ENCODE results near the gene KPNA6.
"Not testable (repeated sequence)": the region's sequence is repeated elsewhere in the genome, so short reads cannot be mapped to it uniquely, and the experiment has no call there.

The KPNA6 gene

DNA sequence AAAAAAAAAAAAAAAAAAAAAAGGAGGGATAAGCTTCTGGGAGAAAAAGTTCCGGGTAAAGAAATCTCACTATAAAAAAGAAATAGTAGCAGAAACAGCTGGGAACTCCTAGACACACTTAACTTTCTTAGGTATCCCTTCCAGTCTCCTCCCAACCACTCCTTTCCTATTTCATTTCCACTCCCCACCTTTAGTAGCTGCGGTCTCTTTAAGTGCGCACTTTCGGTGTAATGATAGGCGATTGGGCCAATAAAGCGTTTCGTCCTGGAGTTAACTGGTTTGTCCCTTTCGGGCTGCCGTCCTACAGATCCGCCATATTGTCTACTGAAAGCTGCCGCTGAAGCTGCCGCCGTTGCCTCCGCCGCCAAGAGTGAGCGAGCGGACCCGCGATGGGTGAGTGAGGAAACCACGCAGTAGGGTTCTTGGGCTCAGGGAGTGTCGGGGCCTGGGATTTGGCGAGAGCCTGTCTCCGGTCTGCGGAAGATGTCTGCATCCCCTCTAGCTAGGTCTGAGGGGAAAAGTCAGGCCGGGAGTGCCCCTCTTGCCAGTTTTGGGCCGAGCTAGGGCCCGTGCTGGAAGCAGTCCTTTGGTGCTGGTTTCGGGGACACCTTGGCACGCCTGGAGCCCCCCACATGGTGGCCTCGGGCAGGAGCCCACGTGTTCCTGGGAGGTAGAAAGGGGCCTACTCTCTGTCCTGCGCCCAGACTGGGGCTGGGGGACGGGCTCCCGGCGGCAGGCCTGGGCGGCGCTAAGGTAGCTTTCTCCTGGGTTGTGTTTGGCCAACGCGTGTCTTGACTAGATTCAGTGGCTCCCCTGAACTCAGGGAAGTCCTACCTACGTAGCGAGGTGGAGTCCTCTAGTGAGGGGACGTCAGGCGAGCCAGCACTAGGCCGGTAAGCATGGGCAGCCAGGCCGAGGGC is at the start of gene KPNA6:
KPNA6 (plus strand) TSS at position 315 of the 920 bp plus-strand sequence; CDS start at position 390, 75 bp downstream.
- peak; percentile 70 to 82 for DNase-seq (ENCODE audit: low read depth in 2 of 2)

DNA sequence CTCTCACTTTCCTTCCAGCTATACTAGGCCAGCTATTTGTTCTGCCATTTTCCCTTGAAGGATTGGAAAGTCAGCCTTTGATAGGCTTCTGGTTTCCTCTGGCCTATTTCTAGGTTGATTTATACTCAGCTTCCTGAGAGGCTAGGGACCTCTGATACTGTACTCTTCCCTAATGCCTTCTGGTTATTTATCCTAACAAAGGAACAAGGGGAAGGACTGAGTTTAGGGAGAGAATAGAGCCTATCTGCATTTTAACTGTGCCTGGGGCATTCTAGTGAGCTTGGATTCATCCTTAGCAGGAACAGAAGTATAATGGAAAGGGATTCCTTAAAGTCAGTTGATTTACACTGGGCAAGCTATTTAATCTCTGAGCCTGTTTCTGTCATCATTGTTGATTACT is 46.9 kb upstream of the KPNA6 start:
- no peak for DNase-seq (ENCODE audit: low read depth in 2 of 2)

DNA sequence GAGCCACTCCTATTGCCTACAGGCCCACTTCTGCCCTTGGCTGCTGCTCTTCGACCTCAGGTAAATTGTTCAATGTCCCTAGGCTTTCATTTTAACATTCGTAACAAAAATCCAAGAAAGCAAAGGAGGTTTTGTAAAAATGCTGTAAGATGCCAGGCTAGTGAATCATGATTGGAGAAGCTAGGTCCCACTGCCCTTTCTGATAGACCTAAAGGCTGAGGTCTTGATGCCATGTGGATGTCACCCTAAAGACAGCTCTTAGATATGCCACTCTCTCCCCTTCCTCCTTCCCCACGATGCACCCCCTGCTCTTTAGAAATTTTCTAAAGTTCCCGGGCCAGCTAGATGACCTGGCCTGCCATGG is 45.0 kb upstream of the KPNA6 start:
- no peak for DNase-seq (ENCODE audit: low read depth in 2 of 2)

DNA sequence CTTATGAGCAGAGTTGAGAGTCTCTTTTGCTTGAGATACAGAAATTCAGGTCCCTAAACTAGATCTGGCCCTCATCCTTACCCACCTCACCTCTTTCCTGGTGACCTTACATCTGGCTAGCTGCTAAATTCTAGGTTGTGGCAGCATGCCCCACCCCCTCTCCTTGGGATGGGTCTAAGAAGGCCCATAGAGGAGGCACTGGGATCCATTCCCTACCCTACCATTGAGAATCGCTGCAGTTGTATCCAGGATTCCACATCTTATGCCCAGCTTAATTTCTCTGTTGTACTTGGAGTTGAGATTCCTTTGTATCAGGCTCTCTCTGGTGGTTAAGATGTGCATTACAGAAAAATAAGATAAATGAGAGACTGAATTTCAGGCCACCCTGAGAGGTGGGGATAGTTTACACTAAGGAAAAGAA is 44.6 kb upstream of the KPNA6 start:
- no peak for DNase-seq (ENCODE audit: low read depth in 2 of 2)

DNA sequence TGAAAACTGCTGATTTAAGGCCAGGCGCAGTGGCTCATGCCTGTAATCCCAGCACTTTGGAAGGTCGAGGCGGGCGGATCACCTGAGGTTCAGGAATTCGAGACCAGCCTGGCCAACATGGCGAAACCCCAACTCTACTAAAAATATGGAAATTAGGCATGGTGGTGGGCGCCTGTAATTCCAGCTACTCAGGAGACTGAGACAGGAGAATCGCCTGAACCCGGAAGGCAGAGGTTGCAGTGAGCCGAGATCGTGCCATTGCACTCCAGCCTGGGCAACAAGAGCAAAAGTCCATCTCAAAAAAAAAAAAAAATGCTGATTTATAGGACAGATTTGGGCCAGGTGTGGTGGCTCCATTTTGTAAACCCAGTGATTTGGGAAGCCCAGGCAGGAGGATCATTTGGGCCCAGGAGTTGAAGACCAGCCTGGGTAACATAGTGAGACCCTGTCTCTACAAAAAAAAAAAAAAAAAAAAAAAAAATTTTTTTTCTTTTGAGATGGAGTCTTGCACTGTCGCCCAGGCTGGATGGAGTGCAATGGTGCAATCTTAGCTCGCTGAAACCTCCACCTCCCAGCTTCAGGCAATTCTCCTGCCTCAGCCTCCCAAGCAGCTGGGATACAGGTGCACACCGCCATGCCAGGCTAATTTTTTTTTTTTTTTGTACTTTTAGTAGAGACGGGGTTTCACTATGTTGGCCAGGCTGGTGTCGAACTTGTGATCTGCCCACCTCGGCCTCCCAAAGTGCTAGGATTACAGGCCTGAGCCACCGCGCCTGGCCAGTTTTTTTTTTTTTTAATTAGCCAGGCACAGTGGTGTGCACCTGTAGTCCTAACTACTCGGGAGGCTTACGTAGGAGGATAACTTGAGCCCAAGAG is 42.0 kb upstream of the KPNA6 start:
- DNase-seq (ENCODE audit: low read depth in 2 of 2) = not testable (repeated sequence)

DNA sequence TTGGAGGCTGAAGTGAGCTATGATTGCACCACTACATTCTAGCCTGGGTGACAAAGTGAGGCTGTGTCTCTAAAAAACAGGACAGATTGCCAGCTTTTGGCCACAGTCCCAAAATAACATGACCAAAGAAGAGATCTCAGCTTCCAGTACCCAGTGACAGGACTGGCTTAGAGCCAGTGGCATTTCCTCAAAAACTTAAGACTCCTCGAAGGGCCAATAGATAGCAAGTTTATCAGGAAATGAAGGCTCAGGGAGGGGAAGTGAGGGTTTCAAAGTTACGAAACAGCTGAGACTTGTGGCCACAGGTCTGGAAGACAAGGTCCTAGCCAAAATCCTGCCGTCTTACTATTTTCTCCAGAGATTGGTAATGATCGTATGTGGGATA is 41.4 kb upstream of the KPNA6 start:
- no peak for DNase-seq (ENCODE audit: low read depth in 2 of 2)

DNA sequence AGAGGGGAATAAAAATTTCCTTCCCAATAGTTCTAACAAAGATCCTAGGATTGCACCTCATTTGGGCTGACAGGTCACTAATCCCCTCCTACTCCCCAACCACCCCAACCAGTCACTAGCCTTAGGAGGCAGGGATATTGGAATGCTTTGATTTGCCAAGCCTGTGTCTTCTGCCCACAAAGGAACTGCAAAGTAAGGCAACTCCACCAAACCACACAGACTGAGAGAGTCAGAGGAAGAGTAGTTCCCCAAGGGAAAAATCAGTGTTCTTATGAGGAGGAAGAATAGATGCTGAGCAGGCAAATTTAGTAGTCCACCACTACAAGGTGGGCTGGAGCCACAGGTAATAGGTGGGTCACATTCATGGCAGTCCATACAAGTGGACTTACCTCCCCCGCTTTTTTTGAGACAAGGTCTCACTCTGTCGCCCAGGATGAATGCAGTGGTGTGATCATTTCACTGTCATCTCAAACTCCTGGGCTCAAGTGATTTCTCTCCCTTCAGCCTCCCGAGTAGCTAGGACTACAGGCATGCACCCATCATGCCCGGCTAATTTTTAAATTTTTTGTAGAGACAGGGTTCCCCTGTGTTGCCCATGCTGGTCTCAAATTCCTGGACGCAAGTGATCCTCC is 38.8 kb upstream of the KPNA6 start:
- DNase-seq (ENCODE audit: low read depth in 2 of 2) = no peak

DNA sequence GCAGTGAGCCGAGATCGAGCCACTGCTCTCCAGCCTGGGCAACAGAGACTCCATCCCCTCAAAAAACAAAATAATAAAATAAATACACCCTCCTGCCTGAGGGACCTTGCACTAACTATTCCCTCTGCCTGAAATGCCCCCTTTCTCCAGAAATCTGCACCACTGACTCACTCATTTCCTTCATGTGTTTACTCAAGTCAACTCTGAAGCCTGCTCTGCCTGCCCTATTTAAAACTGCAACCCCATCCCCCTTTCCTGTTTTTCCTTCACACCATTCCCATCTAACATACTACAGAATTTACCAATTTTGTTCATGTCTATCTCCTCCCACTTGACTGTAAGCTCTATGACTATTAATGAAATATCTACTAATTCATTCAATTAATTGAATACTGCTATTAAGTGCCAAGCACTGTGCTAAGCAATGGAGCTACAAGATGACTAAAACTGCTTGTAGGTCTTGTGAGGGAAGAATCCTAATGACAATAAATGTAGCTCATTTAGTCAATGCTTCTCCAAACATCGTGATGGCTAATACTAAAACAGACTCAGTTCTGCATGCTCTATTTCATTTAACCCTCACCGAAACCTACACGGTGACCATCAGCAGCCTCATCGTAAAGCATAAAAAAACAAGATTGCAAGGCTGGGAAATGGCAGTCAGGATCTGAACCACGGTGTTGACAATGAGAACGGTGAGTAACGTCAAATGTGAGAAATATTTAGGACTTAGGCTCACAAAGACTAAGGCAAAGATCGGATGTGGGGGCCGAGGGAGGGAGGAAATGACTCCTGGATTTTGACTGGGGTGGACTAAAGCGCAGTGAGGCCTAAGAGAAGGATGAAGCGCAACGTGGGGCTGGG is 35.9 kb upstream of the KPNA6 start:
- DNase-seq (ENCODE audit: low read depth in 2 of 2) = no peak

DNA sequence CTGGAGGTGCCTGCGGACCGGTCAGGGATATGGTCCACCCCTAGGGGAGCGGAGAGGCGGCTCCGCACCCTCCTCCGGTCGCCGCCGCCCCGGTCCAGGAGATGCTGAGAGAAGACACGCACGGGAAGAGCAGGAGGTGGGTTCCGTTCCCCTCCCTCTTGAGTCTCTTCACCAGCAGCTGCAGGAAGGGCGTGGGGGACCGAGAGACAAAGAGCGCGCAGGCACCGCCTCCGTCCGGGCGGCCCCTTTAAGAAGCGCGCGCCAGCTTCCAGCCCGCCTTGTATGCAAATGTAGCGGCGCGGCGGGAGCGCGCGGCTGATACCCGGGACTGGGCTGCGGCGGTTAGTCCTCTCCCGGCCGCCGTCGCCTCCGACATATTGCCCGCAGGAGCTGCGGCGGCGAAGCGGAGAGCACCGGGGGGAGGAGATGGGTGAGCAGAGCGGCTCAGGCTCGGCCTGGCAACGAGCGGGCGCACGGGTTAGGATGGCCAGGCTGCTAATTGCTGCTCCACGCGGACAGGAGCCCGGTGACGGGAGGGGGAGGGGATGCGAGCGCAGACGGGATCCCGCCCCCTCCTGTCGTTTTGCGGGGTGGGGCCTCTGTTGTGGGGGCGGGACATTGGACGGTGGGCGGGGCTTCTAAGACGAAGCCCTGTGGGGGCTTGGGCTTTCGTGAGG is 35.1 kb upstream of the KPNA6 start, which contains the start of gene TMEM39B:
TMEM39B (plus strand) TSS at position 318 of the 677 bp plus-strand sequence; CDS start at position 427, 109 bp downstream.
- DNase-seq (ENCODE audit: low read depth in 2 of 2) = peak; percentile 86 to 87

DNA sequence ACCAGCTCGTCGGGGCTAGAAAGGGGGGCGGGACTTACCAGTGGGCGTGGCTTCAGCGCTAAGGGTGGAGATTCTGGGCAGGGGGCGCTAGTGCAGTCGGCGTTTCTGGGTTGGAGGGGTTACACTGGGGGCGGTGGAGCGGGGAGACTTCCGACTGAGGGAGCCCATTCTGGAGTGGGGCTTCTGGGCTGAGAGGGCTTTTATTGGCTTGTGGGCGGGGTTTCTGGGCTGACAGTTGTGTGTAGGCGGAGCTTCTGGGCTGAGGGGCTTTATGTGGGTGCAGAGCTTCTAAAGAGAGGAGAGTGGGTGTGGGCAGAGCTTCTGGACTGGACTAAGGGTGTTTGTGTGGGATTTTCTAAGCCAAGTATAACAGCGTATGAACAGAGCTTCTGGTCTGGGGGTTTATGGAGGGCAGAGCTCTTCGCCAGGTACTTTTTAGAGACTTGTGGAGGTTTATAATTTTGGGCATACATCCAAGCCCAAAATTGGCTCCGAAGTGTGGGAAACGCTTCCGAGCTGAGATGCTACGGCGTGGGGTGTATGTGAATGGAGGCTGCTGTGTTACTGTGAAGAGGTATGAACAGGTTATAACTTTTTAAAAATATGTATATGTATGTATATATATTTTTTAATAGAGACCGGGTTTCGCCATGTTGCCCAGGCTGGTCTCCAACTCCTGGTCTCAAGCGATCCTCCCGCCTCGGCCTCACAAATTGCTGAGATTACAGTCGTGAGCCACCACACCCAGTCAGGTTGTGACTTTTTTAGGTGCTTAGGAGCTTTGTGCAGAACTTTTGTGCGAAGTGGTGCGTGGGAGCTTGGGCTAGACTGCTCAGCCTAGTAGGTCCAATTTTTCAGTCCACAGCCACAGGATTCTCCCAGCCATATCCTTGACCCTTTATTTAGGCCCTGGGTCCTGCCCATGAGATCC is 34.3 kb upstream of the KPNA6 start:
- DNase-seq (ENCODE audit: low read depth in 2 of 2) = no peak

DNA sequence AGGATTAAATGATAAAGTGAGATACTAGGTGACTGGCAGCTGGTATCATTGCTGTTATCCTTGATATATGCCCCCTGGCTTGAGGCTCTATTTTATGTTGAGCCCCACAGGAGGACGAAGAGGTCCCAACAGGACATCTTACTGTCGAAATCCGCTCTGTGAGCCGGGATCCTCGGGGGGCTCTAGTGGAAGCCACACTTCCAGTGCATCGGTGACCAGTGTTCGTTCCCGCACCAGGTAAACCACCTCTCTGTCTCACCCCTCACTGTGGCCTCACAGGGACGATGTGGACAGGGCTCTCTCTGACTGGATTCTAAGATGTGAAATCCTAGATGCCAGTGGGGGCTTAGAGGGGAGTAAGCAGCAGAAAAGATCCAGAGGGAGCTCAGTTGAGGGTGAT is 33.0 kb upstream of the KPNA6 start:
- DNase-seq (ENCODE audit: low read depth in 2 of 2) = no peak

DNA sequence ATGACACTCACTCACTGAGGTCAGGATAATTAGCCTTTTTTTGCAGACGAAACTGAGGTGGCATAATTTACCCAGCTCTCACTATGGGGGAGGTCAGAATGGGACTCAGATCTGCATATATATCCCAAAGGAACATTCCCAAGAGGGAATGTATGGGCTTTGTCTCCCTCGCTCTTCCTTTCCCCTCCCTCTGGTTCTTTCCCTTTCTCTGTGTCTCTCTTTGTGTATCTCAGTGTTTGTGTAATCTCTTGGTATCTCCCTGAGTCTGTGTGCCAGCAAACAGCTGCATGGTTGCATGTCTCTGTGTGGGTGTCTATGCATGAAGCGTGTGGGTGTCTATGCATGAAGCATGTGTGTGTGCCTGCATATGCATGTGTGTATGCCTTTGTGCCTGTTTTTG is 30.4 kb upstream of the KPNA6 start:
- no peak for DNase-seq (ENCODE audit: low read depth in 2 of 2)

DNA sequence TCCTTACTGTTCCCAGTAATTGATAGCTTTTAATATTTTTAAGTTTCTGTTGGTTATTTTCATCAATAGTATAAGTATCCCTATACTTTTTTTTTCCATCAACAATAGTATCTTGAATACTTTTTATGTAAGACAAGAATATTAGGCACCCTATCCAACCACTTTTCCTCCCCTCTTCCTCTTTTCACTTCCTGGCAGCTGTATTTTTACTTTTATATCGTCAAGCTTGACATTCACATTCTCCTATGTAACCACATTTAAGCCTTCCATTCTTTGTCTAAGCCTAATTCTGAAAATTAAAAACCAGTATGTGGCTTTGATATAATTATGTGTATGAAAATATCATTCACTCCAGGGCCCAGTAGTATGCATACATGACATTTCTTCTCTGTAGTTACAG is 25.8 kb upstream of the KPNA6 start:
- DNase-seq (ENCODE audit: low read depth in 2 of 2) = no peak

DNA sequence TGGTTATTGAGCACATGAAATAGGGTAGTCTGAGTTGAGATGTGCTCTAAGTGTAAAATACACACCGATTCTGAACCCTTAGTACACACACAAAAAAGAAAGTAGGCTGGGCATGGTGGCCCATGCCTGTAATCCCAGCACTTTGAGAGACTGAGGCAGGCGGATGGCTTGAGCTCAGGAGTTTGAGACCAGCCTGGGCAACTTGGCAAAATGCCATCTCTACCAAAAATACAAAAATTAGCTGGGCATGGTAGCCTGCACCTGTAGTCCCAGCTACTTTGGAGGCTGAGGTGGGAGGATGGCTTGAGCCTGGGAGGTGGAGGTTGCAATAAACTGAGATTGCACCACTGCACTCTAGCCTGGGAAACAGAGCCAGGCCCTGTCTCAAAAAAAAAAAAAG is 21.5 kb upstream of the KPNA6 start:
- DNase-seq (ENCODE audit: low read depth in 2 of 2) = not testable (repeated sequence)

DNA sequence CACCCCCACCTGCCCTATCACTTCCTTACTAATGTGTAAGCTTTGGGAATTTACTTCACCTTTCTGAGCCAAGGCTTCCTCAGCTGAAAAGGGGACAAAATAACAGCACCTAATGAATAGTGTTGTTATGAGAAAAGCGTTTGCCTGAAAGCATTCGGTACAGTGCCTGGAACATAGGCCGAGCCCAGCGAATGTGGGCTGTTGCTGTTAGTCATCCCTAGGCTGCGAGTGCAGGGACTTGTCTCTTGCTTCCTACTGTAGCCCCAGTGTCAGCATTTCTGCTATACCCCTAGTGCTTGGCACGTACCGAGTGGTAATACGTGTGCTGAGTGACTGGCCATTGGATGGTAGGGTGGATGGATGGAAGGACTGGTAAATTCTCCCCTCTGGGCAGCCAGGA is 16.7 kb upstream of the KPNA6 start:
- DNase-seq (ENCODE audit: low read depth in 2 of 2) = no peak

DNA sequence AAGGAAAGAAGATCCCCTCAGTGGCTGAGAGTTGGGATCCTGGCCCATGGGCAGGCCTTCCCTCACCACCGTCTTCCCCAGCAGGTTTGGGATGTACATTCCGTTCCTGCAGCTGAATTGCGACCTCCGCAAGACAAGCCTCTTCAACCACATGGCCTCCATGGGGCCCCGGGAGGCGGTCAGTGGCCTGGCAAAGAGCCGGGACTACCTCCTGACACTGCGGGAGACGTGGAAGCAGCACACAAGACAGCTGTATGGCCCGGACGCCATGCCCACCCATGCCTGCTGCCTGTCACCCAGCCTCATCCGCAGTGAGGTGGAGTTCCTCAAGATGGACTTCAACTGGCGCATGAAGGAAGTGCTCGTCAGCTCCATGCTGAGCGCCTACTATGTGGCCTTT is 16.3 kb upstream of the KPNA6 start:
- no peak for DNase-seq (ENCODE audit: low read depth in 2 of 2)

DNA sequence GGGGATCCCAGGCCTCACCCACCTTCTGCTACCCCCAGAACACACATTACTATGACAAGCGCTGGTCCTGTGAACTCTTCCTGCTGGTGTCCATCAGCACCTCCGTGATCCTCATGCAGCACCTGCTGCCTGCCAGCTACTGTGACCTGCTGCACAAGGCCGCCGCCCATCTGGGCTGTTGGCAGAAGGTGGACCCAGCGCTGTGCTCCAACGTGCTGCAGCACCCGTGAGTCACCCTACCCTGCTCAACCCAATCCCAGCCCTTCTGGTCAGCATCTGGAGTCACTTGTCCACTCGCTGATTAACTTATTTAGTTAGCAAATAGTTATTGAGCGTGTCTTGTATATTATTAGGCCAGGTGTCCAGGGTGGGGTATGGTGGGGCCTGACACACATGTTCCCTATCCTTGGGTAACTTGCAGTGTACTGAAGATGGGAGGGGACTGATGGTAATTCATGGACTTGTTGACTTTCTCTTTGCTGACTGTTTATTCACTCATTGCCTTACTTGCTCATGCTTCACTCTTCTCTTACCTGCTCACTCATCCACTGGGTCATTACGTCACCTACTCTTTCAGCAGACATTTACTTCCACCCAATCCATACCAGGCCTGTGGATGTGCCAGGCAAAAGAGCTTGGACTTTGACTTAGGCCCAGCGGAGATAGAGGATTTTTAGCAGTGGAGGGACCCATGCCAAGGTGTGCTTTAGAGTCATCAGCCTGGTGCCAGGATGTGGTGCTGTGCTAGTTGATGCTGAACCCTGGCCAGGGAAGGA is 12.9 kb upstream of the KPNA6 start:
- no peak for DNase-seq (ENCODE audit: low read depth in 2 of 2)

DNA sequence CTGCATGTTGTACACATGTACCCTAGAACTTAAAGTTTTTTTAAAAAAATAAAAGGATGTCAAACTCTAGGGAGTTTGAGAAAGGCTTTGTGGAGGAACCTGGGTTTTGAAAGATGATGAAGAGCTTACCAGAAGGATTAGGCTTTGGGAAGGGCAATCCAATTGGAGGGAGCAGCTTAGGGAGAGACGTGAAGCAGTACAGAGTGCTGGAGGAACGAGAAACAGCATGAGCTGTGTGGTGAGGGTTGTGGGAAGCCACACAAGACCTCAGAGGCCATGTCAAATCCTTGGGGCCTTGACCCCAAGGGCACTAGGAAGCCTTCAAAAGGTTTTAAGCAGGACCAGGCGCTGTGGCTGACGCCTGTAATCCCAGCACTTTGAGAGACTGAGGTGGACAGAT is 8.4 kb upstream of the KPNA6 start:
- DNase-seq (ENCODE audit: low read depth in 2 of 2) = no peak

DNA sequence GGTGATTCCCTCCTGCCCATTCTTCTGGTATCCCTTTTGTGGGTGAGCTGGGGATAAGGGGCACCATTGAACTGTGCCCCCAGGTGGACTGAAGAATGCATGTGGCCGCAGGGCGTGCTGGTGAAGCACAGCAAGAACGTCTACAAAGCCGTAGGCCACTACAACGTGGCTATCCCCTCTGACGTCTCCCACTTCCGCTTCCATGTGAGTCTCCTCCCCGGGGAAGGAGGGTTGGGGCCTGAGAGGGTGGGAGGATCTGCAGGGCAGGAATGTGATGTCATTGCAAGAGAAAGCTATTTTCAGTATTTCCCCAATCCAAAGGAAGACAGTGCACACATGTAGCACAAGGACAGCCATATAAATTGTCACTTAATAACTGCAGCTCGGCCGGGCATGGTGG is 7.5 kb upstream of the KPNA6 start:
- DNase-seq (ENCODE audit: low read depth in 2 of 2) = no peak
